ENCODE data around the gene PARG.

PARG gene

GRCh38 chr10:49831352-49832035, 110.3 kb downstream of the PARG start:
- TF ChIP-seq CTCF (IDR thresholded peaks at IDR 0.05) = no peak
- H3K4me3 ChIP-seq (ENCODE audit: low read depth in 1 of 2, low read length in 1 of 2) = no peak overlapping the region
- no peak overlapping the region for H3K27ac ChIP-seq
- no peaks in the 10 kb centered on the region for H3K9me3 ChIP-seq
- H3K36me3 ChIP-seq = peaks cover 21% of the 10 kb centered on the region
- no peaks in the 10 kb centered on the region for H3K27me3 ChIP-seq
- H3K4me1 ChIP-seq (ENCODE audit: control insufficient read depth in 1 of 2, insufficient read depth in 1 of 2, low read depth in 1 of 2, low read length in 1 of 2) = no peaks in the 10 kb centered on the region

DNA sequence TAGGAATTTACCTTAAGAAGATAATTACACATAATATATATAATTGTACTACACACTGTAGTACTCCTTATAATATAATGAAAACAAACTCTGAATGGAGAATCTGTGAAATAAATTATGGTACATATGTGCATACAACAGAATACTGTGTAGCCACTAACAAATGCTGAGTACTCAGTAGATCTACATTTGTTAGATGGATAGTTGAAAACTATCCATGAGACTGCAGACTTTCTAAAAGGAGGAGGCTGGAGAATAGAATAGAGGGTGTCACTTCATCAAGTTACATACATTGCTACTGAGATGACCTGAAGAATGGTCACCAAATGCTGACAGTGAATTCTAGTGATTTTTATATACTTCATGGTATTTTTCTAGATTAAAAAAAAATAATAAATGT, 111.0 kb downstream of the PARG start:
- H3K27me3 ChIP-seq = no peaks in the 10 kb centered on the region
- no peak overlapping the region for H3K27ac ChIP-seq
- no peaks in the 10 kb centered on the region for H3K9me3 ChIP-seq
- H3K4me3 ChIP-seq (ENCODE audit: low read depth in 1 of 2, low read length in 1 of 2) = no peak overlapping the region
- H3K36me3 ChIP-seq = peaks cover 21% of the 10 kb centered on the region
- TF ChIP-seq CTCF (IDR thresholded peaks at IDR 0.05) = no peak
- no peaks in the 10 kb centered on the region for H3K4me1 ChIP-seq (ENCODE audit: control insufficient read depth in 1 of 2, insufficient read depth in 1 of 2, low read depth in 1 of 2, low read length in 1 of 2)

DNA sequence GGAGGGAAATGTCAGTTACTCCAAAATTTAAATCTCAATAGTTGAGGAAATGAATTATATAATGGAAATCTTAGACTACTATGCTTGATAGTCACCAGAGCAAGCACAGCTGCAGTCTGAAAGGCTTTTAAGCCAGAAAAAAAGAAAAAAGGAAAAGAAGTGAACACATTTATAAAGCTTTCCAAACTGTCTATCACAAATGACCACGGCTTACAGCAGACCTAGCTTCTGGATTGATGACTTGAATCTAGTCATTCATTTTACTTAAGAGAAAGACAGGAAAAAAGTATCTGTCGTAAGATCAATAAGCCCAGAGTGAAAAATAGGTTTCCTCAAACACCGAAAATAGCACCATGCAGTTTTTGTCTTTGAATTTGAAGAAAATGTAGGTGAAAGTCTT, 111.8 kb downstream of the PARG start:
- Histone ChIP-seq H3K4me3 (ENCODE audit: low read depth in 1 of 2, low read length in 1 of 2) (no peak overlapping the region), H3K9me3 (no peaks in the 10 kb centered on the region), H3K27me3 (no peaks in the 10 kb centered on the region), H3K4me1 (ENCODE audit: control insufficient read depth in 1 of 2, insufficient read depth in 1 of 2, low read depth in 1 of 2, low read length in 1 of 2) (no peaks in the 10 kb centered on the region), H3K36me3 (peaks cover 21% of the 10 kb centered on the region), H3K27ac (no peak overlapping the region)
- no peak for TF ChIP-seq CTCF (IDR thresholded peaks at IDR 0.05)

GRCh38 chr10:49827297-49827696, 114.5 kb downstream of the PARG start:
- H3K36me3 ChIP-seq = peaks cover 18% of the 10 kb centered on the region
- no peaks in the 10 kb centered on the region for H3K9me3 ChIP-seq
- no peak overlapping the region for H3K27ac ChIP-seq
- no peaks in the 10 kb centered on the region for H3K27me3 ChIP-seq
- no peak overlapping the region for H3K4me3 ChIP-seq (ENCODE audit: low read depth in 1 of 2, low read length in 1 of 2)
- H3K4me1 ChIP-seq (ENCODE audit: control insufficient read depth in 1 of 2, insufficient read depth in 1 of 2, low read depth in 1 of 2, low read length in 1 of 2) = no peaks in the 10 kb centered on the region
- TF ChIP-seq CTCF (IDR thresholded peaks at IDR 0.05) = no peak

DNA sequence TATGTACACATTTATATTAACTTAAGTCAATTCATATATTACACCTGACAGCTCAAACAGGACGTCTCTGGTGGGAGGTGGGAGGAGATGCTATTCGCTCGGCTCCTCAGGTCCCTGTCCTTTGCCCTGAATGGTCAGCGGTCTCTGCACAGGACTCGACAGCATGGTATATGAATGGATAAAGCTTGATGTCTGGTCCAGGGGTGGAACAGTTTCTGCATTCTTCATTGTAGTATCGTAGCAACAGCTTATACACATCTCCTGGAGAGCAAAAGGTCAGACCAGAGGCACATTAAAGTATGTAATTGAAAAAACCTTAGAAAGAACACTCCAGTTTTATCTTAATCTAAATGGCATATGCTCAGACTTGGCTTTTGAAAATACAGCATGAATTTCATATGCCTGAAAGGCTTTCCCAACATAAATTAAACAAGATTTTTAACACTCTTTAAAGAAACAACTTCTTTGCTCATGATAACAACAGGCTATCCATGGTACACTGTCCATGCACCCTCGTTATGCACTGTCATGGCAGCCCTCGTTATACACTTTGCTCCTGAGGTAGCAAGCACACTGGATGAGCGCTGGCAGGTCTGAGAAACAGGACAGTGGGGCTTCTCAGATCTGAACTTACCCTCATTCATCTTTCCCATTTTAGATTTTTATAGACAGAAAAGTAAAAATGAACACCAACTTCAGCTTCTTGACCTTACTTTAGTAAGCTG, 122.4 kb downstream of the PARG start:
- Histone ChIP-seq H3K36me3 (peaks cover 26% of the 10 kb centered on the region), H3K4me3 (ENCODE audit: low read depth in 1 of 2, low read length in 1 of 2) (no peak overlapping the region), H3K9me3 (no peaks in the 10 kb centered on the region), H3K27ac (no peak overlapping the region), H3K27me3 (no peaks in the 10 kb centered on the region), H3K4me1 (ENCODE audit: control insufficient read depth in 1 of 2, insufficient read depth in 1 of 2, low read depth in 1 of 2, low read length in 1 of 2) (no peaks in the 10 kb centered on the region)
- TF ChIP-seq CTCF (IDR thresholded peaks at IDR 0.05) = no peak
